A549 (cell line): ENCODE measurements around the gene BGLAP. TPM values are rescaled to one million over a fixed set of nuclear protein-coding genes. Genes with fewer than 3 reads are reported as not detected.

Source experiments
- ATAC-seq, 2 experiments: fragments of 200-7000 bp in 1 of 2; fragments of >200 bp in 1 of 2; cut with Nextera tagmentation in 1 of 2; cut with Tn5 transposase in 1 of 2; 3 replicates each; pipeline versions ENCODE4 v1.8.0 to v1.9.1; 2018 to 2020; ENCODE audit warnings: mild to moderate bottlenecking in 1 of 2, moderate library complexity in 1 of 2
- CTCF ChIA-PET: fragments of 300-600 bp; sonication (Branson Sonifier 250); formaldehyde crosslinking; extraction: SDS; loops from one replicate; lab custom pipeline; 2021; ENCODE audit warnings: antibody characterized with exemption, inconsistent platforms; lab: Yijun Ruan, JAX
- POLR2A ChIA-PET: fragments of 350-600 bp; formaldehyde crosslinking; extraction: SDS; loops from one replicate; lab custom pipeline; 2021; ENCODE audit warnings: antibody characterized with exemption, inconsistent platforms; lab: Yijun Ruan, JAX
- DNase-seq, 2 experiments: peaks; one replicate each; pipeline versions ENCODE4 v3.0.0 to v3.0.0-alpha.2; 2011 to 2016; ENCODE audit warnings: low read depth in 1 of 2, low spot score in 1 of 2
- FAIRE-seq: peaks from 2 replicates; lab custom pipeline; 2011; peaks lifted over from hg19 to GRCh38; lab: Jason Lieb, UNC
- H3K27ac ChIP-seq, 2 experiments: fragments of >200 bp; sonication (Bioruptor Twin); formaldehyde crosslinking; 3 replicates each; pipeline ENCODE4 v1.5.1; 2016 to 2017
- H3K4me1 ChIP-seq: fragments of >200 bp; sonication (Bioruptor Twin); formaldehyde crosslinking; 3 replicates; pipeline ENCODE4 v1.6.1; 2016
- H3K4me2 ChIP-seq: fragments of >200 bp; sonication (Bioruptor Twin); formaldehyde crosslinking; 3 replicates; pipeline ENCODE4 v1.6.1; 2016
- H3K4me3 ChIP-seq: fragments of >200 bp; sonication (Bioruptor Twin); formaldehyde crosslinking; 3 replicates; pipeline ENCODE4 v1.5.1; 2016
- H3K9me3 ChIP-seq: fragments of >200 bp; sonication (Bioruptor Twin); formaldehyde crosslinking; 3 replicates; pipeline ENCODE4 v1.6.1; 2016
- ATOH8 ChIP-seq: fragments of 250-450 bp; sonication (Bioruptor Pico); IDR thresholded peaks from 2 replicates; pipeline ENCODE4 v1.5.0; 2020; ENCODE audit warnings: low read depth, mild to moderate bottlenecking, moderate library complexity
- CBX2 ChIP-seq: fragments of 200-600 bp; sonication (generic); IDR thresholded peaks from 2 replicates; pipeline ENCODE4 v1.6.1; 2016; ENCODE audit warnings: low read depth, mild to moderate bottlenecking, borderline replicate concordance
- CBX8 ChIP-seq: fragments of 200-600 bp; sonication (generic); IDR thresholded peaks from 2 replicates; pipeline ENCODE4 v1.6.1; 2016
- CEBPB ChIP-seq, 2 experiments: fragments of >200 bp in 1 of 2; sonication (Bioruptor Twin) in 1 of 2; formaldehyde crosslinking in 1 of 2; IDR thresholded peaks; 2 replicates each; pipeline ENCODE4 v1.6.1; 2012 to 2016
- CHD2 ChIP-seq: fragments of 150-350 bp; IDR thresholded peaks from 2 replicates; pipeline ENCODE4 v1.6.1; 2014; ENCODE audit warnings: low read length; ENCODE audit not compliant: partially characterized antibody
- EHF ChIP-seq: fragments of 250-450 bp; sonication (Bioruptor Pico); IDR thresholded peaks from 2 replicates; pipeline ENCODE4 v1.5.0; 2020; ENCODE audit warnings: mild to moderate bottlenecking
- EHMT2 ChIP-seq: fragments of 200-600 bp; sonication (generic); IDR thresholded peaks from 2 replicates; pipeline ENCODE4 v1.6.1; 2016; ENCODE audit warnings: antibody characterized with exemption, low read depth, mild to moderate bottlenecking, moderate library complexity
- HDAC2 ChIP-seq: fragments of 200-600 bp; sonication (generic); IDR thresholded peaks from 2 replicates; pipeline ENCODE4 v1.6.1; 2016
- HEYL ChIP-seq: fragments of 250-450 bp; sonication (Bioruptor Pico); IDR thresholded peaks from 2 replicates; pipeline ENCODE4 v1.8.0; 2021; ENCODE audit warnings: mild to moderate bottlenecking, moderate library complexity
- HOXB5 ChIP-seq: fragments of 250-450 bp; sonication (Bioruptor Pico); IDR thresholded peaks from 2 replicates; pipeline ENCODE4 v1.5.0; 2020; ENCODE audit warnings: mild to moderate bottlenecking, moderate library complexity
- JUNB ChIP-seq: fragments of >200 bp; sonication (Bioruptor Twin); formaldehyde crosslinking; IDR thresholded peaks from 2 replicates; pipeline ENCODE4 v1.6.1; 2016
- KDM5A ChIP-seq: fragments of 200-600 bp; sonication (generic); IDR thresholded peaks from 2 replicates; pipeline ENCODE4 v1.6.1; 2016; ENCODE audit warnings: antibody characterized with exemption, mild to moderate bottlenecking
- MAFK ChIP-seq: fragments of 450-650 bp; IDR thresholded peaks from 2 replicates; pipeline ENCODE4 v1.6.1; 2014; ENCODE audit not compliant: partially characterized antibody
- MYC ChIP-seq: IDR thresholded peaks from 2 replicates; pipeline ENCODE4 v1.6.1; 2012; ENCODE audit warnings: mild to moderate bottlenecking, inconsistent platforms, low read length, improper control_type of control experiment, borderline replicate concordance
- NFE2L2 ChIP-seq: fragments of 150-350 bp; conservative IDR thresholded peaks from 2 replicates; pipeline ENCODE4 v1.6.1; 2014; ENCODE audit warnings: low read length
- RFX5 ChIP-seq: fragments of 450-650 bp; IDR thresholded peaks from 2 replicates; pipeline ENCODE4 v1.7.1; 2014; ENCODE audit warnings: antibody characterized with exemption, mild to moderate bottlenecking, moderate library complexity
- RNF2 ChIP-seq: fragments of 200-600 bp; sonication (generic); IDR thresholded peaks from 2 replicates; pipeline ENCODE4 v1.6.1; 2016; ENCODE audit warnings: low read depth, mild to moderate bottlenecking, antibody characterized with exemption, moderate library complexity, borderline replicate concordance
- SMC3 ChIP-seq: fragments of >200 bp; sonication (Bioruptor Twin); formaldehyde crosslinking; IDR thresholded peaks from 3 replicates; pipeline ENCODE4 v1.6.1; 2018; ENCODE audit warnings: inconsistent platforms
- SREBF2 ChIP-seq: fragments of 450-650 bp; IDR thresholded peaks from 2 replicates; pipeline ENCODE4 v1.6.1; 2014; ENCODE audit warnings: mild to moderate bottlenecking, moderate library complexity
- TFCP2L1 ChIP-seq: fragments of 250-450 bp; sonication (Bioruptor Pico); IDR thresholded peaks from 2 replicates; pipeline ENCODE4 v1.5.0; 2021; ENCODE audit warnings: mild to moderate bottlenecking
- TP53 ChIP-seq: fragments of 250-450 bp; sonication (Bioruptor Pico); IDR thresholded peaks from 2 replicates; pipeline ENCODE4 v1.5.0; 2021; ENCODE audit warnings: mild to moderate bottlenecking, moderate library complexity
- ZC3H11A ChIP-seq: fragments of 450-650 bp; IDR thresholded peaks from 2 replicates; pipeline ENCODE4 v1.6.1; 2014; ENCODE audit warnings: antibody characterized with exemption, mild to moderate bottlenecking
- ZFP36 ChIP-seq: fragments of 450-650 bp; IDR thresholded peaks from 2 replicates; pipeline ENCODE4 v1.6.1; 2014; ENCODE audit warnings: borderline replicate concordance; ENCODE audit not compliant: partially characterized antibody
- ZNF302 ChIP-seq: fragments of 250-450 bp; sonication (Bioruptor Pico); IDR thresholded peaks from 2 replicates; pipeline ENCODE4 v1.9.0; 2021; ENCODE audit warnings: inconsistent platforms, mild to moderate bottlenecking, moderate library complexity
- ZSCAN20 ChIP-seq: fragments of 250-450 bp; sonication (Bioruptor Pico); IDR thresholded peaks from 2 replicates; pipeline ENCODE4 v1.8.0; 2022; ENCODE audit warnings: mild to moderate bottlenecking, moderate library complexity
- WGBS: methylation state at CpG from one replicate; pipeline ENCODE4 v1.1.6; 2017; ENCODE audit errors: missing lambda C conversion rate; 5-methylcytosine and 5-hydroxymethylcytosine counted together
- polyA plus RNA-seq, 4 experiments: library from polyadenylated mRNA; depleted of rRNA in 3 of 4; stranded (reverse); fragments of >200 nt; fragmentation: RNase III in 1 of 4; extraction: RNeasy Plus Mini Kit Qiagen cat#74134 plus additional on column Dnase treatment in 1 of 4; gene quantifications; 2 replicates in 3 of 4; 3 replicates in 1 of 4; pipeline ENCODE4 v1.2.3, GENCODE V29; 2011 to 2017
- TF ChIP-seq, protein P1 (sequence below): IDR thresholded peaks from 2 replicates; pipeline ENCODE4 v1.6.1; 2012
- TF ChIP-seq, protein P2 (sequence below): fragments of 450-650 bp; IDR thresholded peaks from 2 replicates; pipeline ENCODE4 v1.6.1; 2014; ENCODE audit warnings: antibody characterized with exemption

Gene BGLAP
- polyA plus RNA-seq, 2 of the 4 experiments (the other 2 are of a cell fraction): 0.12 to 0.23 TPM

- peaks cover 15% of the 10 kb centered on the region for H3K4me1 ChIP-seq
- H3K4me3 ChIP-seq: no peak overlapping the region
- CTCF ChIA-PET: interaction anchor here (1.3 to 4.5 kb wide), 5 partner anchors 9 to 118 kb away, joined by 3 to 25 read pairs (median 5); partner anchors contain the start of gene BGLAP
Observed at GRCh38 chr1:156263288-156263655, 21.3 kb downstream of the BGLAP start.

GRCh38 chr1:156266051-156266450 is 24.1 kb downstream of the BGLAP start:
- TF ChIP-seq ZC3H11A: no peak
- TF ChIP-seq ATOH8 (CRISPR knock-in tag): no peak
- no peak for TF ChIP-seq TP53 (CRISPR knock-in tag)
- no peak overlapping the region for H3K4me2 ChIP-seq
- H3K4me1 ChIP-seq: peaks cover 15% of the 10 kb centered on the region
- ATAC-seq (no peak), DNase-seq (no peak), FAIRE-seq (no peak)
- POLR2A ChIA-PET: no interaction called here
- WGBS: 92% methylated on average over 13 of the region's 13 CpGs
- CTCF ChIA-PET: no interaction called here
- H3K4me3 ChIP-seq: no peak overlapping the region
- H3K9me3 ChIP-seq: no peaks in the 10 kb centered on the region
- no peak overlapping the region for H3K27ac ChIP-seq

More at GRCh38 chr1:156263288-156263655, 21.3 kb downstream of the BGLAP start:
- no peak for DNase-seq
- H3K9me3 ChIP-seq: no peaks in the 10 kb centered on the region
- no peak for FAIRE-seq
- no peak overlapping the region; the same call in 2 of the 3 replicates for H3K4me2 ChIP-seq
- 89% methylated on average over 9 of the region's 9 CpGs for WGBS
- no peak; a peak in 1 of 6 replicates for ATAC-seq
- no peak for TF ChIP-seq ZNF302 (CRISPR knock-in tag)
- no peak for TF ChIP-seq NFE2L2
- TF ChIP-seq SREBF2: no peak
- TF ChIP-seq MAFK: no peak
- TF ChIP-seq TP53 (CRISPR knock-in tag): no peak
- TF ChIP-seq, protein P1, sequence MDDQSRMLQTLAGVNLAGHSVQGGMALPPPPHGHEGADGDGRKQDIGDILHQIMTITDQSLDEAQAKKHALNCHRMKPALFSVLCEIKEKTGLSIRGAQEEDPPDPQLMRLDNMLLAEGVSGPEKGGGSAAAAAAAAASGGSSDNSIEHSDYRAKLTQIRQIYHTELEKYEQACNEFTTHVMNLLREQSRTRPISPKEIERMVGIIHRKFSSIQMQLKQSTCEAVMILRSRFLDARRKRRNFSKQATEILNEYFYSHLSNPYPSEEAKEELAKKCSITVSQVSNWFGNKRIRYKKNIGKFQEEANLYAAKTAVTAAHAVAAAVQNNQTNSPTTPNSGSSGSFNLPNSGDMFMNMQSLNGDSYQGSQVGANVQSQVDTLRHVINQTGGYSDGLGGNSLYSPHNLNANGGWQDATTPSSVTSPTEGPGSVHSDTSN: no peak
- TF ChIP-seq MYC: no peak
- no peak for TF ChIP-seq ZSCAN20 (CRISPR knock-in tag)
- TF ChIP-seq, protein P2, sequence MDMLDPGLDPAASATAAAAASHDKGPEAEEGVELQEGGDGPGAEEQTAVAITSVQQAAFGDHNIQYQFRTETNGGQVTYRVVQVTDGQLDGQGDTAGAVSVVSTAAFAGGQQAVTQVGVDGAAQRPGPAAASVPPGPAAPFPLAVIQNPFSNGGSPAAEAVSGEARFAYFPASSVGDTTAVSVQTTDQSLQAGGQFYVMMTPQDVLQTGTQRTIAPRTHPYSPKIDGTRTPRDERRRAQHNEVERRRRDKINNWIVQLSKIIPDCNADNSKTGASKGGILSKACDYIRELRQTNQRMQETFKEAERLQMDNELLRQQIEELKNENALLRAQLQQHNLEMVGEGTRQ: no peak
- no peak for TF ChIP-seq HOXB5 (CRISPR knock-in tag)
- no peak for TF ChIP-seq ATOH8 (CRISPR knock-in tag)
- TF ChIP-seq ZFP36: no peak
- TF ChIP-seq TFCP2L1: no peak
- no peak for TF ChIP-seq RFX5
- TF ChIP-seq, all 56 proteins: peak for 0
- no peak overlapping the region for H3K27ac ChIP-seq
- POLR2A ChIA-PET: interaction anchor here (1.6 kb wide), 1 partner anchor 19 kb away, joined by 5 read pairs; the partner anchor contains the start of gene SMG5

DNA sequence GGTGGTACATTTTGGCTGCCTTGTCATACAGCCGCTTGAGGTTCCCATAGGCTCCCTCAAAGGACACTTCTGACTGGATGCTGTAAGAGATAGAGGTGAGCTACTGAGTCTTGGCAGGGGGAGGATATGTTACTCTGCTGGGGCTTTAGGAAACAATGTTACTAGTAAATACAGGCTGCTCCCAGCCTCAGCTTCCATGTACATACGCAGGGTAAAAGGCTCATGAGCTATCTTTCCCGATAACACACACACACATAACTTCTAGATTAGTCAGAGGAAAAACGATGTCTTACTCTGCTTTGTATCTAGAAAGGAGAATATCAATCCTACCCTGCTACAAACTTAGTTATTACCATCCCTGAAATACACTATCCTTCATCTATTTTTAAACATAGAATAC is 26.4 kb downstream of the BGLAP start:
- no peak overlapping the region for H3K27ac ChIP-seq
- TF ChIP-seq SMC3 (no peak), CEBPB (IDR thresholded peaks at IDR 0.05) (no peak), EHMT2 (no peak), JUNB (no peak), NFE2L2 (no peak), KDM5A (no peak), ZSCAN20 (CRISPR knock-in tag) (no peak), HDAC2 (no peak), SREBF2 (no peak), MAFK (no peak), ATOH8 (CRISPR knock-in tag) (no peak), ZFP36 (no peak), EHF (CRISPR knock-in tag) (no peak), CBX8 (no peak), CHD2 (no peak), CBX2 (no peak), RNF2 (no peak), HEYL (CRISPR knock-in tag) (no peak)
- no peak overlapping the region for H3K4me2 ChIP-seq
- ChIA-PET POLR2A (interaction anchor here (1.0 kb wide), 1 partner anchor 11 kb away, joined by 3 read pairs; no protein-coding TSS in a partner anchor), CTCF (interaction anchor here (0.9 to 1.0 kb wide), 2 partner anchors 13 to 172 kb away, joined by 3 to 5 read pairs; no protein-coding TSS in a partner anchor)
- H3K4me1 ChIP-seq: peaks cover 3% of the 10 kb centered on the region; the same call in 2 of the 3 replicates
- no peak for FAIRE-seq
- 52% methylated on average over 4 of the region's 4 CpGs for WGBS
- no peak overlapping the region for H3K4me3 ChIP-seq
- no peaks in the 10 kb centered on the region for H3K9me3 ChIP-seq
- no peak for ATAC-seq
- DNase-seq: no peak
